GM23338 (cell line): ENCODE results near the gene FBN2.

Experiments
- CREB1 ChIP-seq: fragments of 250-450 bp; sonication (Bioruptor Pico); IDR thresholded peaks from 2 replicates; pipeline ENCODE4 v1.5.0; 2020; ENCODE audit warnings: low read depth, mild to moderate bottlenecking, moderate library complexity
- CTCF ChIP-seq, 2 experiments: fragments of 200-600 bp in 1 of 2; sonication (generic) in 1 of 2; conservative IDR thresholded peaks; 2 replicates each; pipeline versions ENCODE4 v1.5.1 to v1.6.1; 2016 to 2017; ENCODE audit warnings: antibody characterized with exemption in 2 of 2, low read depth in 2 of 2, mild to moderate bottlenecking in 2 of 2, moderate library complexity in 1 of 2
- EZH2 ChIP-seq: fragments of 200-600 bp; sonication (generic); IDR thresholded peaks from one replicate; pipeline ENCODE4 v1.8.0; 2017; ENCODE audit warnings: antibody characterized with exemption, mild to moderate bottlenecking, low read depth; ENCODE audit not compliant: unreplicated experiment
- REST ChIP-seq: IDR thresholded peaks from one replicate; pipeline ENCODE4 v1.6.1; 2018; ENCODE audit warnings: antibody characterized with exemption; ENCODE audit not compliant: unreplicated experiment

DNA sequence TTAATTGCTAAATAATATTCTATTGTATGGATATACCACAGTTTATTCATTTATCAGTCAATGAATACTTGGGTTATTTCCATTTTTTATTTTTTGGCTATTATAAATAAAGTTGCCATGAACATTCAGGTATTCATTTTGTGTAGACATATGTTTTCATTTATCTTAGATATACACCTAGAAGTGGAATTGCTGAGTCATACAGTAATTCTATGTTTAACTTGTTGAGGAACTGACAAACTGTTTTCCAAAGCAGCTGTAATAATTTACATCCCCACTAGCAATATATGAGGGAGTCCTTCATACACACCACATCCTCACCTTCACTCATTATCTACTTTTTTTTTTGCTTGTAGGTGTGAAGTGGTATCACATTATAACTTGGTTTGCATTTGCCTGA lies 123.6 kb downstream of the FBN2 start:
- no peak for TF ChIP-seq REST
- no peak for TF ChIP-seq CTCF (conservative IDR thresholded peaks at IDR 0.05; ENCODE audit: low read depth in 2 of 2)
- TF ChIP-seq EZH2 = no peak
- TF ChIP-seq CREB1 (CRISPR knock-in tag) = no peak
